HG03108 (cell line): Measurements from ENCODE around the gene LIMCH1.

Experiments
- ATAC-seq: cut with Tn5 transposase; IDR thresholded peaks from one replicate; pipeline ENCODE4 v1.9.1; 2021; ENCODE audit warnings: moderate library complexity; ENCODE audit not compliant: unreplicated experiment

LIMCH1 gene

DNA sequence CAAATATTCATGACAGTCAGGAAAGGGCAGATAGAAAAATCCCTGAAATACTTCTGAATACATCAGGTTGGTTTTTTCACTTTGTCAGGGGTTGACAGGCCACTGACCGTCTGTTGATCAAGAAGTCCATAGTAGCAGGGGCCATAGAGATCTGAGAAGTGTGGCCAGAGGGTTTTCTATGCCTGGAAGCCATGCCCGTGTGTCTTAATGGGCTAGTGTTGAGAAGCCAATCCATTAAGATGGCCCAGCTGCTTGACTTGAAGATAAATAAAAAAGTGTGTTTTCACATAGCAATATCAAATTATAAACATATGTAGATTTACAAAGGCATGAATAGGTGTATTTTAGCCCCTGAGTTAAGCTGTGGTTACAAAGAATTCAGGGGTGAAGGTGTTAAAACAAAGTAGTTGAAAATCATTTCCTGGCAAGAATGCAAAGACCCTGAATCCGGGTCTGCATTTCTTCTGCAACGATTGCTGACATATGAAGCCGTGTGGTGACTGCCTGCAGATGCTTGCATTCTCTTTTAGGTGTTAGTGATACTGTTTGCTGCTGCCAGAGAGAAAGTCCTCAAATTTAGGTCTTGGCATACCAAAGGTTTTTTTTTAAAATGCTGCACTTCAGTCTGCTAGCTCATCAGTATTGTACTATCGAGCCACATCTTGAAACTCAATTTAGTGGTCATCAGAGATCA lies 9.3 kb upstream of the LIMCH1 start:
- no peak for ATAC-seq

DNA sequence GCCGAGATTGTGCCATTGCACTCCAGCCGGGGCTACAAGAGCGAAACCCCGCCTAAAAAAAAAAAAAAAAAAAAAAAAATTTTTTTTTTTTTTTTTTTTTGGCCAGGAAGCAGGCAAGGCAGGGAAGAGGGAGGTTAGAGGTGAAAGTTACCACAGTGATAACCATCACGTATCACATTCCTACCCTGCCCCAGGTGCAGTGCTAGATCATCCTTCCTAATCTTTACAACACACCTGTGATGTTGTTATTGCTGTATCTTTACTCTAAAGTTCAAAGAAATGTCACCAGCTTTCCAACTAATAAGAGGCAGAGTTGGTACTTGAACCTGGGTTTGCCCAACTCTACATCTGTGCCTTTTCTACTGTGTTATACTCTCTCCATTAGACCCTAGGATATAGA lies 7.2 kb upstream of the LIMCH1 start:
- no peak for ATAC-seq

DNA sequence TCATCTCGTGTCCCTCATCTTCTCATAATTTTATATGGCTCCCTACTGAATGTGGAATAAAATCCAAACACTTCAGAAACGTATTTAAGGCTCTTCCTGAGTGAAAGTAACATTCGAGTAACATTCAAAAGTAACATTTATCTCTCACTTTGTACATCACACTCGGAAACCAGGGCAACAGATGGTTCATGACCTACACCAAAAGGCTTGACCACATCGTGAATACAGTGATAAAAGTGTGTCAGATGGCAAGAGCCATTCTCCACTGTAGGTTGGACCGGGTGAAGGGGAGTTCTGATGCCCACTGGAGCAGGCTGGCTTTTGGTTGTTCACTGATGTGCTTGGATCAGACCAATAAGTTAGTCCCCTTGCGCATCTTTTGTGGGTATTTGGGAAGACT lies 5.6 kb upstream of the LIMCH1 start:
- ATAC-seq, result no peak

DNA sequence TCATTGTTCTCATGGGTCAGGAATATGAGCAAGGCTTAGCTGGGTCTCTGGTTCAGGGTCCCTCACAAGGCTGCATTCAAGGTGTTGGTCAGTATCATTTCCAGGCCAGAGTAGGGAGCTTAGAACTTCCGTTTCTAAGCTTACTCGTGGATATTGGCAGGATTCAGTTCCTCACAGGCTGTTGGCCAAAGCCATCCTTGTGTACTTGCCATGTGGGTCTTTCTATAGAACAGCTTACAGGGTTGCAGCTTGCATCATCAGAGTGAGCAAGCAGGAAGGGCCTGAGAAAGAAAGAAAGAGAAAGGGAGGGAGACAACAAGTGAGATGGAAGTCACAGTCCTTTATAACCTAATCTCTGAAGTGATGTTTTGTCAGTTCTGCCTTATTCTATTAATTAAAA lies 5.1 kb upstream of the LIMCH1 start:
- ATAC-seq, result no peak

DNA sequence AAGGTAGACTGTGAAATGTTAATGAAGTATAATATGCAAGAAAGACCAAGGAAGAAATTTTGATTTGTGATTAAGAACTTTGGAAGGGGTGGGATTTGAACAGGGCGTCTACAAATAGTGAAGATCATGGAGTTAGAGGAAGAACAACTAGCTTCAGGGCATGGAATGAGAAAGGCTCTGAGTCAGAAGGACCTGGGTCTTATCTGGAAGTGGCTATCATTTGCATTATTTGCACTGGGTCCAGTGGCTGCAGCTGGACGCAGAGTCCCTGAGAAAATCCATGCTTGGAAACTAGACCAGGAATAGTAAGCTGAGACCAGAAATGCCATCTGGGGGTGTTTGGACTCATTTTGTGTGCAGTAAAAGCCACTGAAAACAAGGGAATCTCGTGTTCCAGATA lies 4.3 kb upstream of the LIMCH1 start:
- no peak for ATAC-seq

DNA sequence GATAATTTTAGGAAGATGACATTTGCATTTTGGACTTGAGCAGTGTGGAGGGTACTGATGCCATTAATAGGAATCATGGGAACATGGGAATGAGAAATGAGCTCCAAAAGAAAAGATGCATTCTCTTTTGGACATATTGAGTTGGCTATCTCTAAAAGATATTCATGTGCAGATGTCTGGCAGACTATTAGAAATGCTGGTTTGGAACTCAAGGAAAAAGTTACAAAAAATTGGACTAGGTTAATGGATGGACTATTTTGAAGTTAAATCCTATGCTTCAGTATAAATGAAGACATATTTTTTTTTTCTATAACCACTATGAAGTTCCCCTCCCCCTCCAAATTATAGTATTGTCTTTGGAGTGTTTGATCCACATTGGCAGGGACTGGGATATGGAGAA lies 3.6 kb upstream of the LIMCH1 start:
- ATAC-seq, result no peak

DNA sequence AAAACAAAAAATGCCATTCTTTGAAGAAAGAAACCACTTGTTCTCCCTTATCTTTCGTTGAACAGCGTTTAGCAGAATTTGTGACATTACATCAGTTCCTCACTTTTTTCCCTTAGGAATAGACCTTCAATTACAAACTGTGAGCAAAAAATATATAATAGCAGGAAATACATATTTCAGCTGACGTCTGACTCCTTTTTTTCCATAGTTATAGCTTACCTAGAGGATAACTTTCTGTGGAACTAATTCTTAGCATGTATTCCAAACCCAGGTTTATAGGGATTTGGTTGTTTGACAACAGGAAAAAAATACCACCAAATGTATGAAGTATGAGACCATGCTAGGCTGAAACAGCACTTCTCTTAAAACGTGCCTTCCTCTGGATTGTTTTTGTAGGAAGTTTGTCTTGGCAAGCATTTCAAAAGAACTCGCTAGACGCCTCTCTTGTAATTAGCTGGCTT lies 2.0 kb upstream of the LIMCH1 start:
- ATAC-seq, result no peak

DNA sequence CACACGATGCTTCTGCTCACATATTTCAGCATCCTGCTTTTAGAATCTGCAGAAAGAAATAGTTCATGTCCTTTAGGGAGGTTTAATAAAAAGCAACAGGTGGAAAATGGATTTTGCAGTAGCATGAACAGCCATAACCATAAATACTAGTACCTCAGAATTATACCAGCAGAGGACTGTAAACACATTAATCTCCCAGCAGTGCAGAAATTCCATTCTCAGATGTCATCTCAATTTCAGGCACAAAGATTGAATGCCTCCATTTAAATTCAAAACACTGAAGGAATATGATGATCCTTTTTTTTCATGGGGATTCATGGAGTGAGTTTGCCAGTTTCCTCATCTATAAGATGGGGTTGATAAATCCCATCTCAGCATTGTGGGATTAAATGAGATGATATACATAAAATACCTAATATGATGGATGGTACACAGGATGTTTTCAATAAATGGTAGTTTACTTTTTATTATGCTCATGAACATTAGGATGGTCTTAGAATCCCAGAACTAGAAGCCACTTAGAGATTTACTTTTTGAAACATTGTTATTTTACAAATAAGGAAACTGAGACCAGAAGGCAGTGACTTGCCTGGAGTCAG lies 566 bp upstream of the LIMCH1 start:
- no peak for ATAC-seq

DNA sequence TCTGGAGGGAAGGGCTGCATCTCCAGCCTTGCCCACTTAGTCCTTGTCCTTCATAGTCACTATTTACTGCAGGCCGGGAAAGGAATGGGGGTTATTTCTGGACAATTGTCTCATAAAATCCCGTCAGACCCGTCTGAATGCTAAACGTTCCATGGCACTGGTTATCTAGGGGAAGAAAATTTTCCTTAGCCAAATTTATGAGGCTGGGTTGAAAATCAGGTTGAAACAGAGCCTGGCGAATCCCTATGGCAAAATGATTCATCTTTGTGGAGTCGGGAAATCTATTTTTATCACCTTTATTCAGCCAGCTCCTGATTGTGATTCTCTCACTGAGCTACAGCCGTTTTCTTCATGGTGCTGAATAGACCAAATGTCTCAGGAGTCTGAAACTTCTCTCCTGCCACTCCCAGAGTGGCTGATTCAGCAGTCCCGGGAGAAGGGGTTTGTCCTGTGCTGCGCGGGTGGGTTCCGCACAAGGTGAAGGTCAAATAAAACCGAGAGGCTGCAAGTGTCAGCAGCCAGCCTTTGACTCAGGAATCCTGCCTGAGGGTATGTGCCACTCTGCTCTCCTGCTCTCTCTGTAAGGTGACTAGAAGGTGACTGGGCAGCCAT lies 1.0 kb downstream of the LIMCH1 start:
- ATAC-seq, result no peak

DNA sequence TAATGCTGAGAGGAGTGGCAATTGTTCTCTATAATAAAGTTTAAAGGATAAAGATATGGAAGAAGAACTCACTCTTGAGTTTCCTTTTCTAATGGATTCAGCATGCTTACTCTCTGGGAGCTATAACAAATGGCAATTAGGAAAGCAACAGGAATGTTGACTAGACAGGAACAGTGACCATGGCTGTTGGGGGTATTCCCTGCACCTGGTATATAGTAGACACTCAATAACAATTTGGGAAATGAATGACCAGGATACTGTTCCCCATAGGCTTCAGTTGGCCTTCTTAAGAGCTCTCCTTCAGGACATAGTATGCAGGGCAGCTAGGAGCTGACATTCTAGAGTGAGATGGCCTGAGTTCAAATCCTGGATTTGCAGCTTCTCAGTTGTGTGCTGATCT lies 1.8 kb downstream of the LIMCH1 start:
- no peak for ATAC-seq

DNA sequence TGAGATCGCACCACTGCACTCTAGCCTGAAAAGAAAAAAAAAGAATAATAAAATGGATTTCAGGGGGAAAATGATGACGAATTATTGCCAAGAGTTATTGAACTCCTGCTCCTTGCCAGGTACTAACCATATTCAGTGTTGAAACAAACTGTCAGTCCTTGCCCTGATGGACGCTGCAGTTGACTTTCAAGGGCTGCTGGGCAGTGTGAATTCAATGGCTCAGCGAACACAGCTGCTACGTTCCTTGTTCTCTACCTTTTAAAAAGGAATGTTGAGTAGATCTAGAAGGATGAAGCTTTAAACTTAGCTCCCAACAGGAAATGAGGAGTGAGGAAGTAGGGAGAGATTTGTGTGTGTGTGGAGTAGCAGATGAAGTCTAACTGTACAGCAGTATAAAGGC lies 2.7 kb downstream of the LIMCH1 start:
- ATAC-seq, result no peak

DNA sequence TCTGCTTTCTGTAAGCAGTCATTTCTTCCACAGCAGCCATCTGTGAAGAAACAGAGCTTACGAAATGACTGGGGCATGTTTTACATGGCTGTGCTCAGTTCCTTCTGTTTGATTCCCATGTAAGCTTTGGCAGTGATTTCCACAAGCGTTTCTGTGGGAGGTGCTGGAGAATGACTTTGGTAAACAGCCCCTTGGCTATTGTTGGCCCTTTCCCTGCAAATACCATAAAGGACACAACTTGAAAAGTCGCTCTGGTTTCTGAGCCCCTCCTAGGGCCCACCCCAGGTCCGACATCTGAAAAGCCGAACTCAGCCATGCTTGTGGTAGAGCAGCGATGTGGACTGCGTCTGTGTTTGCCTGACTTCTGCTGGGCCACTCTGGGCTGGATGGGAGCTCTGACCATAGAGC lies 3.7 kb downstream of the LIMCH1 start:
- no peak for ATAC-seq

DNA sequence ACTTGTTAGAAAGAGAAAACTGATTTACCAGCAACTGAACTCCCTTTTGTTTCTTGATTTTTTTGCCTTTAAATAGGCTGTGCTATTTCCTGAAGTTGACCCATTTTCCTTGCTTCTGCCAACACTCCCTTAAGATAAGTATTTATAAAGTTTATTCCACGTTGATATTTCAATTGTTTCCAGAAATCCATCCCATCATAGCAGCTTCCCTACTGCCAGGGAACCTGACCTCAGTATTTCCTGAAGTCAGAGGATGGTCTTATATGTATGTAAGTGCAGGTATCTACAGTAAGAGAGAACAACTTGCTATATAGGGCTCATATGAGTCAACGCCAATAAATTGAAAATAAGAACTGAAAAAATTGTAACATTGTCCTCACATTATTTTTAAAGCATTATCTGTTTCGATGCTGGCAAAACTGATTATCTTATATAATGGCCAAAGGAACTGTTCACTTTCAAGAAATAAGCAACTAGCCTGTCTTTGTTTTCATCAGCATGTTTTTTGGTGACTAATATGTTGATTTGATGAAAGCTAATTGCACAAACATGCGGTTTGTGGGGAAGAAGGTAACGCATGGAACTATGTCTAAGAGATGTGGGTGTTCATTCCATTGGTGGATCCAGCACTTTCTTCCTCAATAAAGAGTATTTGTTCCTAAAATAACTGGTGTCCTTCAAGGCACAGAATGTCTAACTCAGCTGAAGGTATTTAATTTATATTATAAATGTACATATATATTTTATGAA lies 4.7 kb downstream of the LIMCH1 start:
- ATAC-seq, result no peak

DNA sequence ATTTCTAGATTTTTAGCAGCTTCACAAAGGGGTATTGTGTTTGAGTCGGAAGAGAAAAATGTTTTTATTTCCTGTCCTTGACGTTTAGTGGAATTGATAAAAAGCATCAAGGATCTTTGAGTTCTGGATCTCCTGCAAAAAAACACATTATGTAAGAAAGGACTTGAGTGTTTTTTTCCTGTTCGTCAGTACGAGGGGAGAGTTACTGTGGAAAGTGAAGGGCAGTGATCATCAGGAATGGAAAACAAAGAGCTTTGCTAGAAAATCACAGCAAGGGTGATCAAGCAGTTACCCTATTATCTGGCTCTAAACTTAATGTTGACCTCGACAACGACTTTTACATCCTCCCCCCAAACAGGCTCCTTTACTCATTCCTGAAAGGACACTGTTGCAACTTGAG lies 7.3 kb downstream of the LIMCH1 start:
- no peak for ATAC-seq

DNA sequence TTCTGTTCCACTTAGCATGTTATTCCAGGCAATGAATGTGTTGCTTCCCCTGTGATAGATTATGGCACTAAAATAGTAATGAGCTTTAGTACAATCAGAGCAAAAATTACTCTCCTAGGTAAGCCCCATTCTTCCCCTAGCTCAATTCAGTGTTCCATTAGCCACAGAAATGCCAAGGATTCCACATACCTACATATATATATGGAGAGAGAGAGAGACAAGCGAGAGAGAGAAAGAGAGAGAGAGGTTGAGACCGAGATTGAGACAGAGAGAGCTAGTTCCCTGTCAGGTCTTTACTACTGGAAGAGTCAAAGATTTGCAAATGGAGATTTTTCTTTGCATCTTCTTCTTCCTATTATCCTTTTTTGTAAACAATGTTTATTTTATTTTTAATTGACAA lies 8.7 kb downstream of the LIMCH1 start:
- no peak for ATAC-seq

DNA sequence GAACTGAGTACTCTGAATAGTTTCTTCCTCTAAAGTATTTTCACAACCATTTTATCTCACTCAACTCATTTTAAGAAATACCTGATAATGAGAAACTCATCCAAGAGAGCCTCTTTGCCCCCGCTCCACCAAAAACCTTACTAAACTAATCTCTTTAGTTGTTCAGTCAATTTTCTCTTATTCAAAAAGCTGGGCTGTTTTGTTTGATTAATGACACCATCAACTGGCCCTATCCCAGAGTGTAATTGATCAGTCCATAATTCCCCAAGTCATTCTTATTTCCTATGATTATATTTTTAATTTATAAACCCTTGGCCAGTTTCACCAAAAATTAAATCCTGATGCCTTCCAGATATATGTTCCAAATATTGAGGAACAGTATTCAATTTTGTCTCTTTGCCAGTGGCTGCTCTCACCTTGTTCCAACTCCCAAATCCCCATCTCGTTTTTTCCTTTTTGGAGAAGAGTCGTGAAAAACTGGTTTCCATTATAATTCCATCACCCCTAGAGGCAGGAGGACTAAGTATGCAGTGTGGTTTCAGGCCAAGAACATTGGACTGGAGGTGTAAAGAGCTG lies 10.4 kb downstream of the LIMCH1 start:
- ATAC-seq, result no peak

DNA sequence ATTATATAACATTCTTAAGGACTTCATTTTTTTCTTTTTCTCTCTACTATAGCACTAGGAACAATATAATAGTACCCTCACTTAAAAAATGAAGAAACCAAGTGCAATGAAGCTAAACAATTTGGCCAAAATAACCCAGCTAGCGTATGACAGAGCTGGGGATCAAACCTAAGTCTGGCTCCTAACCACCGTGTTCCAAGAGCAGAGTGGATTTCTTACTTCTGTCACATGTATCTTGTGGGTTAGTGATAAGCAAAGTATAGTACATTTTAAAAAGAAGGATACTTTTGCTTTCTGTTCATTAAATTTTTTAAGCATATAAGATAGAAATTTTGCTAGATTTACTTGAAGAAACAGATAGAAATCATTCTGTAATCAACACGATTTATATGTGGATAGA lies 11.5 kb downstream of the LIMCH1 start:
- ATAC-seq, result no peak

DNA sequence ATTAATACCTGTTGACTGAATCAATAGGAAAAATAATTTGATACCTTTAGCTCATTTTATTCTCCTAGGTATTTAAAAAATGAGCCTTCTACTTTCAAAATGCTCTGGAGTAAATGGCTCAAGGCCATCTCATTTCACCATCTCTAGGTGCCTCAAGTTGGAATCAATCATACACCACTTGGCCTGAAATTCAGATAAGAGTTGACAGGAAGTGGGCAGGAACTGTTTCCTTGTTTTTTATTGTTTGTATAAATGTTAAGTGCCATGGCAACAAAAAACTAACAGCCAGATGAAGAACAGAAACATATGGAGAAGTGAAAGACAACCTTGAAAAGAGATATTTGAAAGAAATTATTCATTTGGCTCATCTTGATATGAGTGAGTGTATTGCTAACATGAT lies 12.4 kb downstream of the LIMCH1 start:
- no peak for ATAC-seq

DNA sequence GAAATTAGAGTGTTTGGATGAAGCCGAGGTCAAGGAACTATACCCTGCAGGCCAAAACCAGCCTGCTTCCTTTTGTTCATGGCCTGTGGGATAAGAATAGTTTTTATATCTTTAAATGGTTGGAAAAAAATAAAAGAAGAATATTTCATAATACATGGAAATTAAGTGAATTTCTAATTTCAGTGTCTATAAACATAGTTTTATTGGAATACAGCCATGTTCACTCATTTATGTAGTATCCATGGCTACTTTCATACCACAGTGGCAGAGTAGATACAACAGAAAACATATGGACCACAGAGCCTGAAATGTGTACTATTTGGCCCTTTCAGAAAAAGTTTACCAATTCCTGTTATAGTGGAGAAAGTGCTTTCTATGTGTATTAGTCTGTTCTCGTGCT lies 13.6 kb downstream of the LIMCH1 start:
- ATAC-seq, result no peak

DNA sequence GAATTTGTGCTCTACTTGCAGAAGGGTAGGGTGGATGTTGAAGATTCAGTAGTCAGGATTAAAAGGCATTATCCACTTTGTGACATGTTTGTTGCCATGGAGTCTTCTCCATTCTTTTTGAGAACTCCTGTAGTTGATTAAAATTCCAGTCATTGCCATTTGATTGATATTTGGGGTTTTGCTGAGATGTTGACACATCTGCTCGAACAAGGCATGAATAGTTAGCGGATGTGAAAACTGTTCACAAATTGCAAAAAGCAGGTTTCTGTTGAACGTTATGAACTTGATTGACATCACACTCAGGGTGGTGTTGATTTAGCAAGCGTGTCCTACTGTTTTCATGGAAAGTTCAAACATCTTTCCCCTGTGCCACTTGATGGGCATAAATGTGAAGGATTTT lies 16.9 kb downstream of the LIMCH1 start:
- ATAC-seq, result no peak

DNA sequence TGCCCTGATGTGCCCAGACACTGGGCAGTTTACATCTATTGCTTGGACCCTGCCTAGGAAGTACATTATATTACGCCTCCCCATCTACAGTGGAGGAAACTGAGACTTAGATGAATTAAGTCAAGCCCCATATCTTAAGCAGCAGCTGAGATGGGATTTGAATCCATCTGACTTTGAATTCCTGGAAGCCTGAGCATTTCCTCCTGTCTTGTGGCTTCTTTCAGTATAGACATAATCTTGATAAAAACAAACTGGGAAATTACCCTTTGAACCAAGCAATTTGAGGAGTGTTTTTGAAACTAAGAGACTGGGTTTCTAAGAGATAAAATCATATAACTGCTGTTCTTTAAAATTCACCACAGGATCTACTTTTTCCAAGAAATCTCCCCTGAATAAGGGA lies 18.6 kb downstream of the LIMCH1 start:
- ATAC-seq, result no peak
